Glutamatergic neuron (in vitro differentiated cells): ENCODE results near the gene FAIM2. TPM values are rescaled to one million over a fixed set of nuclear protein-coding genes. Genes with fewer than 3 reads are reported as not detected.

Source experiments
- DNase-seq: peaks from one replicate; pipeline ENCODE4 v3.0.0; 2022
- H3K27ac Mint-ChIP-seq: one replicate; pipeline ENCODE4 v1.8.0; 2020; ENCODE audit warnings: mild to moderate bottlenecking, mixed read lengths, inconsistent platforms; ENCODE audit not compliant: unreplicated experiment
- H3K27me3 Mint-ChIP-seq: one replicate; pipeline ENCODE4 v1.8.0; 2020; ENCODE audit warnings: mild to moderate bottlenecking, moderate library complexity, mixed read lengths, inconsistent platforms; ENCODE audit not compliant: unreplicated experiment
- H3K36me3 Mint-ChIP-seq: one replicate; pipeline ENCODE4 v1.8.0; 2020; ENCODE audit warnings: mild to moderate bottlenecking, mixed read lengths, inconsistent platforms; ENCODE audit not compliant: unreplicated experiment
- H3K4me1 Mint-ChIP-seq: one replicate; pipeline ENCODE4 v1.8.0; 2020; ENCODE audit warnings: mild to moderate bottlenecking, low read depth, mixed read lengths, inconsistent platforms; ENCODE audit not compliant: unreplicated experiment
- H3K4me3 Mint-ChIP-seq: one replicate; pipeline ENCODE4 v1.8.0; 2020; ENCODE audit warnings: mild to moderate bottlenecking, mixed read lengths, inconsistent platforms; ENCODE audit not compliant: unreplicated experiment
- H3K9me3 Mint-ChIP-seq: one replicate; pipeline ENCODE4 v1.8.0; 2020; ENCODE audit warnings: mild to moderate bottlenecking, moderate library complexity, mixed read lengths, inconsistent platforms; ENCODE audit not compliant: unreplicated experiment
- CTCF ChIP-seq: fragments of 200-600 bp; sonication (generic); IDR thresholded peaks from one replicate; pipeline ENCODE4 v1.5.0; 2021; ENCODE audit not compliant: partially characterized antibody, unreplicated experiment
- total RNA-seq: library from RNA; stranded (reverse); fragmentation: NEBNext Ultra II Directional; extraction: Animal tissue kit (Norgen Biotek cat#: 25700); gene quantifications from one replicate; pipeline ENCODE4 v1.2.1, GENCODE V29; 2021; ENCODE audit not compliant: unreplicated experiment

The FAIM2 gene
- total RNA-seq, 1 donor from 2014 or later, result 3.5 TPM

GRCh38 chr12:49878021-49878420 is 25.7 kb downstream of the FAIM2 start:
- H3K4me3 Mint-ChIP-seq, result no peak overlapping the region
- DNase-seq, result no peak
- no peak for TF ChIP-seq CTCF

GRCh38 chr12:49877066-49877465 is 26.6 kb downstream of the FAIM2 start:
- no peak for DNase-seq
- Mint-ChIP-seq H3K9me3 (peaks cover 19% of the 10 kb centered on the region), H3K27me3 (peaks cover 11% of the 10 kb centered on the region), H3K36me3 (no peaks in the 10 kb centered on the region), H3K4me3 (no peak overlapping the region), H3K27ac (no peak overlapping the region), H3K4me1 (peaks cover 3% of the 10 kb centered on the region)
- TF ChIP-seq CTCF, result no peak

More at GRCh38 chr12:49878021-49878420, 25.7 kb downstream of the FAIM2 start:
- Mint-ChIP-seq H3K27ac (no peak overlapping the region), H3K27me3 (peaks cover 9% of the 10 kb centered on the region), H3K4me1 (peaks cover 3% of the 10 kb centered on the region), H3K9me3 (peaks cover 19% of the 10 kb centered on the region), H3K36me3 (no peaks in the 10 kb centered on the region)

- no peak for DNase-seq
- Mint-ChIP-seq H3K36me3 (no peaks in the 10 kb centered on the region), H3K4me3 (no peak overlapping the region), H3K27me3 (peaks cover 12% of the 10 kb centered on the region), H3K9me3 (peaks cover 19% of the 10 kb centered on the region), H3K4me1 (peaks cover 3% of the 10 kb centered on the region), H3K27ac (no peak overlapping the region)
- no peak for TF ChIP-seq CTCF
Observed at GRCh38 chr12:49876070-49876469, 27.6 kb downstream of the FAIM2 start.

- H3K9me3 Mint-ChIP-seq, result peaks cover 18% of the 10 kb centered on the region
- H3K4me3 Mint-ChIP-seq, result no peak overlapping the region
- peaks cover 6% of the 10 kb centered on the region for H3K4me1 Mint-ChIP-seq
- H3K27ac Mint-ChIP-seq, result no peak overlapping the region
- DNase-seq, result no peak
- peaks cover 14% of the 10 kb centered on the region for H3K27me3 Mint-ChIP-seq
- TF ChIP-seq CTCF, result no peak
- no peaks in the 10 kb centered on the region for H3K36me3 Mint-ChIP-seq
Observed at GRCh38 chr12:49875115-49875720, 28.5 kb downstream of the FAIM2 start.

GRCh38 chr12:49874142-49874897 is 29.4 kb downstream of the FAIM2 start:
- TF ChIP-seq CTCF, result no peak
- Mint-ChIP-seq H3K4me3 (no peak overlapping the region), H3K27me3 (peaks cover 11% of the 10 kb centered on the region), H3K27ac (no peak overlapping the region), H3K9me3 (peaks cover 17% of the 10 kb centered on the region), H3K4me1 (peaks cover 9% of the 10 kb centered on the region), H3K36me3 (no peaks in the 10 kb centered on the region)
- no peak for DNase-seq
